ENCODE measurements around the gene UCP2. TPM values are rescaled to one million over a fixed set of nuclear protein-coding genes. Genes with fewer than 3 reads are reported as not detected.
A peak's percentile ranks its signal among the peaks of the same experiment; 100 is the strongest.
"Not testable (repeated sequence)": the region's sequence is repeated elsewhere in the genome, so short reads cannot be mapped to it uniquely, and the experiment has no call there.

UCP2 gene
- total RNA-seq, 1 experiment from 2014 or later = 13.7 TPM

- DNase-seq (ENCODE audit: low read depth) = no peak
Observed at GRCh38 chr11:73944085-73944484, 38.6 kb downstream of the UCP2 start.

GRCh38 chr11:73942010-73942409 is 40.6 kb downstream of the UCP2 start:
- DNase-seq (ENCODE audit: low read depth) = no peak

GRCh38 chr11:73940801-73941570 is 41.7 kb downstream of the UCP2 start:
- DNase-seq (ENCODE audit: low read depth) = no peak

- peak; percentile 21 for DNase-seq (ENCODE audit: low read depth)
Observed at GRCh38 chr11:73939096-73939495, 43.5 kb downstream of the UCP2 start.

- DNase-seq (ENCODE audit: low read depth) = not testable (repeated sequence)
Observed at GRCh38 chr11:73936047-73936446, 46.6 kb downstream of the UCP2 start.

- no peak for DNase-seq (ENCODE audit: low read depth)
Observed at GRCh38 chr11:73932781-73933180, 49.9 kb downstream of the UCP2 start.

GRCh38 chr11:73931951-73932350 is 50.7 kb downstream of the UCP2 start:
- DNase-seq (ENCODE audit: low read depth) = no peak

GRCh38 chr11:73931039-73931645 is 51.5 kb downstream of the UCP2 start:
- peak; percentile 43 for DNase-seq (ENCODE audit: low read depth)

- no peak for DNase-seq (ENCODE audit: low read depth)
Observed at GRCh38 chr11:73929388-73929787, 53.3 kb downstream of the UCP2 start.

Other genes with a start within 250 kb of the UCP2 start
- 46.0 and 57.3 TPM in 2 replicates for gene RAB6A, start 221.8 kb downstream of the UCP2 start, total RNA-seq (2014; rRNA removed; shearing (Covaris generic))
- gene MRPL48, start 195.0 kb downstream of the UCP2 start, total RNA-seq (2014; rRNA removed; shearing (Covaris generic)) = 31.0 and 43.2 TPM in 2 replicates
- gene COA4, start 106.0 kb downstream of the UCP2 start, total RNA-seq (2014; rRNA removed; shearing (Covaris generic)) = 102 and 109 TPM in 2 replicates
- gene PAAF1, start 105.8 kb downstream of the UCP2 start, total RNA-seq (2014; rRNA removed; shearing (Covaris generic)) = 13.9 and 14.3 TPM in 2 replicates
- gene DNAJB13, start 31.8 kb downstream of the UCP2 start, total RNA-seq (2014; rRNA removed; shearing (Covaris generic)) = not detected in 2 replicates
- 2.0 and 9.0 TPM in 2 replicates for gene UCP3, start 26.2 kb upstream of the UCP2 start, total RNA-seq (2014; rRNA removed; shearing (Covaris generic))
- gene C2CD3, start 188.2 kb upstream of the UCP2 start, total RNA-seq (2014; rRNA removed; shearing (Covaris generic)) = 7.7 and 21.9 TPM in 2 replicates
- 68.9 and 121 TPM in 2 replicates for gene PPME1, start 188.4 kb upstream of the UCP2 start, total RNA-seq (2014; rRNA removed; shearing (Covaris generic))